Tibial nerve (tissue), 4 donors: ENCODE measurements around the gene CCDC15. TPM values are rescaled to one million over a fixed set of nuclear protein-coding genes. Genes with fewer than 3 reads are reported as not detected.

Source experiments
- DNase-seq, 2 donors: peaks; one replicate each; pipeline ENCODE4 v3.0.0-alpha.2; 2019; ENCODE audit warnings: low spot score in 2 of 2
- H3K27ac ChIP-seq, 4 donors: fragments of 200-600 bp; sonication (generic) in 3 of 4; one replicate each; pipeline ENCODE4 v1.5.1; 2017 to 2019; ENCODE audit warnings: mild to moderate bottlenecking in 1 of 4
- H3K27me3 ChIP-seq, 2 donors: fragments of 200-600 bp; sonication (generic) in 1 of 2; one replicate each; pipeline versions ENCODE4 v1.5.1 to v1.6.0; 2017 to 2019
- H3K36me3 ChIP-seq, 3 donors: fragments of 200-600 bp; sonication (generic); one replicate each; pipeline ENCODE4 v1.5.1; 2018 to 2019
- H3K4me1 ChIP-seq, 4 donors: fragments of 200-600 bp; sonication (generic) in 3 of 4; one replicate each; pipeline ENCODE4 v1.5.1; 2017 to 2019
- H3K4me3 ChIP-seq, 4 donors: fragments of 200-600 bp; sonication (generic) in 3 of 4; one replicate each; pipeline ENCODE4 v1.5.1; 2017 to 2019; ENCODE audit warnings: mild to moderate bottlenecking in 1 of 4, moderate library complexity in 1 of 4
- H3K9me3 ChIP-seq, 4 donors: fragments of 200-600 bp; sonication (generic) in 3 of 4; one replicate each; pipeline ENCODE4 v1.5.1; 2017 to 2019
- CTCF ChIP-seq, 5 experiments: fragments of 200-600 bp in 3 of 5; fragments of 450-650 bp in 2 of 5; sonication (generic) in 3 of 5; IDR thresholded peaks; one replicate each; pipeline ENCODE4 v1.5.1; 2016 to 2019; ENCODE audit warnings: antibody characterized with exemption in 5 of 5, mild to moderate bottlenecking in 3 of 5, moderate library complexity in 2 of 5
- EP300 ChIP-seq, 2 donors: sonication (generic); formaldehyde crosslinking; IDR thresholded peaks; one replicate each; pipeline ENCODE4 v1.6.1; 2017; ENCODE audit warnings: antibody characterized with exemption in 2 of 2, mild to moderate bottlenecking in 1 of 2
- POLR2A ChIP-seq, 2 donors: fragments of 450-650 bp; IDR thresholded peaks; one replicate each; pipeline ENCODE4 v1.6.1; 2017; ENCODE audit warnings: antibody characterized with exemption in 2 of 2, mild to moderate bottlenecking in 2 of 2, moderate library complexity in 2 of 2
- WGBS, 2 donors: methylation state at CpG; one replicate each; pipeline ENCODE4 v1.1.5; 2018; 5-methylcytosine and 5-hydroxymethylcytosine counted together
- total RNA-seq, 4 donors: library from RNA; depleted of rRNA; stranded (reverse); fragments of >200 nt; gene quantifications; one replicate each; pipeline ENCODE4 v1.1.0, GENCODE V29; 2016

CCDC15 gene
- total RNA-seq, 4 donors from 2014 or later, result 0.98 to 4.2 (median 2.6) TPM

- Histone ChIP-seq H3K36me3 (no peaks in the 10 kb centered on the region), H3K27ac (peak overlapping the region; percentile 1 to 81 (median 64)), H3K4me1 (peaks cover 0 to 17% (median 12%) of the 10 kb centered on the region in 4 donors), H3K27me3 (peaks cover 0 to 4% of the 10 kb centered on the region in 2 donors), H3K4me3 (peak overlapping the region; percentile 44 to 66 (median 58)), H3K9me3 (no peaks in the 10 kb centered on the region)
- DNase-seq, result no peak
- WGBS, 2 donors, result 8 to 13% methylated on average over 11 to 25 of the region's 38 CpGs
- no peak for TF ChIP-seq POLR2A (IDR thresholded peaks at IDR 0.05)
- TF ChIP-seq CTCF (IDR thresholded peaks at IDR 0.05), result no peak
- TF ChIP-seq EP300 (IDR thresholded peaks at IDR 0.05), result no peak
These were observed 109.5 kb downstream of the CCDC15 start for GRCh38 chr11:125063429-125064043.

GRCh38 chr11:125064070-125064469 is 110.1 kb downstream of the CCDC15 start:
- H3K9me3 ChIP-seq, result no peaks in the 10 kb centered on the region
- H3K36me3 ChIP-seq, result no peaks in the 10 kb centered on the region
- peak overlapping the region in 3 of 4 donors; percentile 53 to 66 (median 62) for H3K4me3 ChIP-seq
- no peak for TF ChIP-seq EP300 (IDR thresholded peaks at IDR 0.05)
- DNase-seq, result no peak
- WGBS, 2 donors, result 65 to 75% methylated on average over 7 of the region's 7 CpGs
- H3K4me1 ChIP-seq, result peaks cover 0 to 17% (median 12%) of the 10 kb centered on the region in 4 donors
- peaks cover 0 to 4% of the 10 kb centered on the region in 2 donors for H3K27me3 ChIP-seq
- H3K27ac ChIP-seq, result peak overlapping the region in 3 of 4 donors; percentile 55 to 81 (median 72)

GRCh38 chr11:125068368-125068767 is 114.4 kb downstream of the CCDC15 start:
- TF ChIP-seq CTCF (IDR thresholded peaks at IDR 0.05) (no peak), POLR2A (IDR thresholded peaks at IDR 0.05) (no peak), EP300 (IDR thresholded peaks at IDR 0.05) (no peak)

GRCh38 chr11:125069008-125069407 is 115.0 kb downstream of the CCDC15 start:
- TF ChIP-seq CTCF (IDR thresholded peaks at IDR 0.05), result no peak
- no peak for TF ChIP-seq POLR2A (IDR thresholded peaks at IDR 0.05)
- no peak for TF ChIP-seq EP300 (IDR thresholded peaks at IDR 0.05)
- Histone ChIP-seq H3K4me3 (no peak overlapping the region), H3K9me3 (no peaks in the 10 kb centered on the region), H3K36me3 (no peaks in the 10 kb centered on the region), H3K4me1 (peaks cover 0 to 19% (median 12%) of the 10 kb centered on the region in 4 donors), H3K27ac (no peak overlapping the region), H3K27me3 (peaks cover 0 to 4% of the 10 kb centered on the region in 2 donors)
- no peak for DNase-seq
- 83% methylated on average over 4 of the region's 4 CpGs for WGBS, 2 donors

More at GRCh38 chr11:125068368-125068767, 114.4 kb downstream of the CCDC15 start:
- DNase-seq, result no peak
- Histone ChIP-seq H3K9me3 (no peaks in the 10 kb centered on the region), H3K4me3 (no peak overlapping the region), H3K36me3 (no peaks in the 10 kb centered on the region), H3K4me1 (peaks cover 0 to 26% (median 18%) of the 10 kb centered on the region in 4 donors), H3K27me3 (peaks cover 0 to 4% of the 10 kb centered on the region in 2 donors), H3K27ac (no peak overlapping the region)
- 88 to 90% methylated on average over 4 of the region's 4 CpGs for WGBS, 2 donors

GRCh38 chr11:125069796-125070195 is 115.8 kb downstream of the CCDC15 start:
- H3K27me3 ChIP-seq, result peaks cover 0 to 4% of the 10 kb centered on the region in 2 donors
- no peaks in the 10 kb centered on the region for H3K9me3 ChIP-seq
- TF ChIP-seq EP300 (IDR thresholded peaks at IDR 0.05) (no peak), POLR2A (IDR thresholded peaks at IDR 0.05) (no peak), CTCF (IDR thresholded peaks at IDR 0.05) (no peak)
- whole genome bisulfite sequencing, 2 donors, result 57 to 70% methylated on average over 5 of the region's 5 CpGs
- H3K4me1 ChIP-seq, result peaks cover 0 to 19% (median 9%) of the 10 kb centered on the region in 4 donors
- no peak overlapping the region for H3K4me3 ChIP-seq
- DNase-seq, result no peak
- no peaks in the 10 kb centered on the region for H3K36me3 ChIP-seq
- peak overlapping the region in 3 of 4 donors; percentile 52 to 57 (median 56) for H3K27ac ChIP-seq
